NK-92 (cell line): ENCODE measurements around the gene TRIM36.

Source experiments
- DNase-seq: peaks from one replicate; lab custom pipeline; 2025; ENCODE audit not compliant: unreplicated experiment; lab: John Stamatoyannopoulos, UW

Gene TRIM36

DNA sequence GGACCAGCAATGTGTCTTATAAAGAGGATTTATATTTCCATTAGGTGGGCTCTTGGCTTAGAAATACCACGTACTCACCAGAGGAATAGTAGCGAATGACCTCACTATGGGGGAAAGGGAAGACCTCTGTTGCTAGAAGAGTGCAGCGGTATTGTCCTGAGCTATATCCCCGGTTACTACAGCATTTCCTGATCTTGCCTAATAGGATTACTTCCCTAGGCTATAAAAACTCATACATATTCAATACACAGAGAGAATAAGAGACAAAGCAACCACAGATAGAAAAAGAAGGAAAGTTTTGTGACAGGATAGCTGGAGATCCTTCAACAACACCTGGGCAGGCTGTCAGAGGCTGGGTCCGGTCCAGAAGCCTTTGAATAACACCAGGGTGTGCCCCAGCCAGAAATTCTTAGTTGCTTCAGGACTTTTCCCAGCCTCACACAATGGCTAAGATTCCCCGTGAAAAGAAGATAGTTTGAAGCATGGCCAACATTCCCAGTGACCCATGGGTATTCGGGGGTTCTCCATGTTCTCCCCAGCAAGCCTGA is 85.4 kb downstream of the TRIM36 start:
- no peak for DNase-seq

DNA sequence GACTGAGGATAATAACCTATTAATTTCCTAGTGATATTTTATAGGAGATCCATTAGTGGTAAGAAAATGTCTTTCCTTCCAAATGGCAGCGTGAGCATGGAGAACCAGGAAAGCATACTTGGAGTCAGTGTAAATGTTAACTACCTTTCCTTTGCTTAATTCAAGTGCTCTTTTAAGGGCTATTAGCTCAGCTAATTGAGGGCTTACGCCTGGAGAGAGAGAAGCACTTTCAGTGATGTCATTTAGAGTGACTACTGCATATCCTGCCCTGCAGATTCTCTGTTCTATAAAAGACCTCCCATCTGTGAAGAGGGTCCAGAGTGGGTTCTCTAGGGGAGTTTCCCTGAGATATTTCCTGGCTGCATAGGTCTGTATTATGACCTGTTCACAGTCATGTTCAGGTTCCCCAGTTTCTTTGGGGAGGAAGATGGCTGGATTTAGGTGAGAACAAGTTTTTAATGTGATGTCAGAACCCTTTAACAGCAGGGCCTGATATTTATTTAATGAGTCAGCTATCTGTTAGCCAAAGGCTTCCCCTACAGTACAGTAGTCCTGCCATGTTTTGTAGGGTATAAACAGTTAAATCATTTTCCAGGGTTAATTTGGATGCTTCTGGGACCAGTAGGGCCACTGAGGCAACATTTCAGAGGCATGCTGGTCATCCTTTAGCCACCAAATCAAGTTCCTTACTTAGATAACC is 89.6 kb downstream of the TRIM36 start:
- no peak for DNase-seq
